OCI-LY7 (cell line): ENCODE results near the gene GLB1L2.

Experiments used
- EZH2phosphoT487 ChIP-seq: fragments of 200-600 bp; sonication (generic); IDR thresholded peaks from 2 replicates; pipeline ENCODE4 v1.6.1; 2018; ENCODE audit warnings: low read depth, borderline replicate concordance, mild to moderate bottlenecking, mixed run types, antibody characterized with exemption, low read length, moderate library complexity, mixed read lengths
- TF ChIP-seq, protein P1 (sequence below): fragments of 200-600 bp; sonication (generic); conservative IDR thresholded peaks from 2 replicates; pipeline ENCODE4 v1.5.1; 2014; ENCODE audit warnings: mild to moderate bottlenecking, antibody characterized with exemption, low read length, moderate library complexity, mixed read lengths

DNA sequence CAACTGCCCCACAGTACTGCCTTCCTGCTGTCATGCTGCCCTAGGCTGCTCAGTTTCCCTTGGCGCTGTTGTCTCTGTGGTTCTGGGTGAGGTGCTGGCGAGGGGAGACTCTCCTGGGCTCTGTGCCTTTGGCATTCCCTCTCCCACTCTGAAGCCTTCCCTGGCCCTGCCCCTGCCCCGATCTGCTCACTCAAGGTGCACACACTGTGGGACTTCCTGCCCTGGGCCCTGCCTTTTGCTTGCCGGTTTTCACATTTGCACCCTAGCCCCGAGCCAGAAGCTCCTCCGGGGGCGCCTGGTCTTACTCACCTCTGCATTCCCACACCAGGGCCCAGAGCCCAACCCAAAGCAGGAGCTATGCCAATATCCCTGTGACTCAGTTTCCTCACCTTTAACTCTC lies 68.2 kb downstream of the GLB1L2 start:
- TF ChIP-seq, protein P1, sequence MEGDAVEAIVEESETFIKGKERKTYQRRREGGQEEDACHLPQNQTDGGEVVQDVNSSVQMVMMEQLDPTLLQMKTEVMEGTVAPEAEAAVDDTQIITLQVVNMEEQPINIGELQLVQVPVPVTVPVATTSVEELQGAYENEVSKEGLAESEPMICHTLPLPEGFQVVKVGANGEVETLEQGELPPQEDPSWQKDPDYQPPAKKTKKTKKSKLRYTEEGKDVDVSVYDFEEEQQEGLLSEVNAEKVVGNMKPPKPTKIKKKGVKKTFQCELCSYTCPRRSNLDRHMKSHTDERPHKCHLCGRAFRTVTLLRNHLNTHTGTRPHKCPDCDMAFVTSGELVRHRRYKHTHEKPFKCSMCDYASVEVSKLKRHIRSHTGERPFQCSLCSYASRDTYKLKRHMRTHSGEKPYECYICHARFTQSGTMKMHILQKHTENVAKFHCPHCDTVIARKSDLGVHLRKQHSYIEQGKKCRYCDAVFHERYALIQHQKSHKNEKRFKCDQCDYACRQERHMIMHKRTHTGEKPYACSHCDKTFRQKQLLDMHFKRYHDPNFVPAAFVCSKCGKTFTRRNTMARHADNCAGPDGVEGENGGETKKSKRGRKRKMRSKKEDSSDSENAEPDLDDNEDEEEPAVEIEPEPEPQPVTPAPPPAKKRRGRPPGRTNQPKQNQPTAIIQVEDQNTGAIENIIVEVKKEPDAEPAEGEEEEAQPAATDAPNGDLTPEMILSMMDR, result no peak
- TF ChIP-seq EZH2phosphoT487, result no peak
